Measurements from ENCODE around the gene MID1IP1. TPM values are rescaled to one million over a fixed set of nuclear protein-coding genes. Genes with fewer than 3 reads are reported as not detected.

MID1IP1 gene
- total and polyA plus RNA-seq, 2 of the 8 experiments (the other 6 are each of a cell fraction or from before 2014, with no cell fraction given) = 118 to 128 TPM

DNA sequence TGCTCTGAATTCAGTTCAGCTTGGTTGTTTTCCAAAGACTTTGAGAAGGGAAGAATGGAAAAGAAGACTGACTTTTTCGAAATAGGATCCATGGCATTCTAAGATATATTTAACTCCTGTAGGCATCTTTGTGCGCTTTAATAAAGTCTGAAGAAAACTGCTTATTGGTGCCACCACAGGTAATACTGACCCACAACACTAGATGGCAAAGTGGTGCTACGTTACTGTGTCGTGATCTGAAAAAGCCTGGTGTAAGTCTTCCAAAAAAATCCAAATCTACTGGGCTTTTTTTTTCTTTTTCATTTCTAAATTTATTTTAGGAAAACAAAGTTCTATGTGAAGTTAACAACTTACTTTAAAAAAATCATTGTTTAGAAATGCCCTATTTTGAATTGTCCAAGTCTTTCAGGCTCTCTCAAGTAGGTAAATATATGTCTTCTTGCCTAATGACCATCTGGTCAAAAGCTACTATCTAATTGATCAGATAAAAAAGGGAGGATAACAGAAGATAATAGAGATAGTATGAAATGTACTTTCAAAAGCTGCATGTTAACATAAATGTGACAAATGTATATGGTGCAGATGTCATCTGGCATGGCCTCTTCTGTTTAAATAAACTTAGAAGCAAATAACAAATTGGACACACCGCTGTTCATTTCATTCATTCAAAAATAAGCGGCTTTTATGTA lies 47.0 kb upstream of the MID1IP1 start (continued):
- TF ChIP-seq SP2 (IDR thresholded peaks at IDR 0.05; ENCODE audit: low read length) = no peak
- no peak for TF ChIP-seq BACH1 (IDR thresholded peaks at IDR 0.05; ENCODE audit: low read length)
- TF ChIP-seq EZH2 (IDR thresholded peaks at IDR 0.05; ENCODE audit: low read depth, low read length, severe bottlenecking) = no peak
- TF ChIP-seq CTBP2 (IDR thresholded peaks at IDR 0.05; ENCODE audit: borderline replicate concordance, insufficient read depth, insufficient read length, low read length) = no peak
- TF ChIP-seq CBX8 (IDR thresholded peaks at IDR 0.05; ENCODE audit: borderline replicate concordance, low read depth, low read length) = no peak
- no peak for TF ChIP-seq SIRT6 (IDR thresholded peaks at IDR 0.05; ENCODE audit: low read length)
- no peak for TF ChIP-seq SP4 (IDR thresholded peaks at IDR 0.05; ENCODE audit: low read length)
- TF ChIP-seq SAP30 (IDR thresholded peaks at IDR 0.05; ENCODE audit: insufficient read depth, insufficient replicate concordance, low read length) = no peak
